Activated CD8-positive, alpha-beta memory T cell treated with anti-CD3 and anti-CD28 coated beads, Interleukin-2, amount 50 U/mL, for 4 hours (primary cell): Measurements from ENCODE around the gene CBY1.
"Not testable (repeated sequence)": the region's sequence is repeated elsewhere in the genome, so short reads cannot be mapped to it uniquely, and the experiment has no call there.

Source experiments
- DNase-seq: peaks from one replicate; pipeline ENCODE4 v3.0.0-alpha.2; 2020

Gene CBY1

DNA sequence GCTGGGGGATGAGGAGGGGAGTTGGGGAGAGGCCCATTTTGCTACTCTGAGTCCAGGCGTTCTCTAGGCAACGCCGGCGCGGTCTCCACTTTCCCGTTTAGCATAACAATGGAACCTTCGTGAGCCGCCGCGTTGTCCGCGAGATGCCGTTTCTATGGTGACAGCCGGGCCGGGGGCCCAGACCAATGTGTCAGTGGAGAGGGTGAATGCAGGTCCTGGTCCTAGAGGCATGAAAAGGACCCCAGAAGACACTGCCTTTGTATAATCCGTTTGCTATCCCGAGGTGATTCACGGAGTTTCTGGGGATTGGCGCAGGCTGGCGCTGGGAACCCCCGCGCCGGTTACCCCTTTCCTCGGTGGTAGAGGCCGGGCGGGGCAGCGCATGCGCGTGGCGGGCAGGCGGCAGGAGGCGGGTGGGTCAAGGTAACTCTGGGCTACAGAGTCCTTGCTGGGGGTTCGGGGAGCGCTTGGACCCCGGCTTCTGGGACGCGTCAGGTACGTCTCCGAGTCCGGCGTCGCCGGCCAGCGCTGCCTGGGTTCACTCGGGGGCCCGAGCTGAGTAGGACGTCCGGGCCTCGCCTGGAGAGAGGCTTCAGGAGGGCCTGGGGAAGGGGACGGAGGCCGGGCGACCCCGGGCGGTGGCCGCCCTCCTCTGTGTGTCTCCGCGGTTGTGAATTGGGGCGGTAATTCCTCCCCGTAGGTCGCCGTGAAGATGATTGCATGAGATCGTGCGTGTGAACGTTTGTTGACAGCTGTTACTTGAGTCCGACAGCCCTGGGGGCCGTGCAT is at the start of gene CBY1, which contains the start of gene FAM227A:
TSS of gene CBY1 (plus strand) at position 383 of the 789 bp plus-strand sequence. CDS start 11,417 bp downstream, outside the sequence.
TSS of gene FAM227A (minus strand) at position 137 of the 789 bp plus-strand sequence. CDS start 6,224 bp downstream, outside the sequence.
- DNase-seq = peak; percentile 80

DNA sequence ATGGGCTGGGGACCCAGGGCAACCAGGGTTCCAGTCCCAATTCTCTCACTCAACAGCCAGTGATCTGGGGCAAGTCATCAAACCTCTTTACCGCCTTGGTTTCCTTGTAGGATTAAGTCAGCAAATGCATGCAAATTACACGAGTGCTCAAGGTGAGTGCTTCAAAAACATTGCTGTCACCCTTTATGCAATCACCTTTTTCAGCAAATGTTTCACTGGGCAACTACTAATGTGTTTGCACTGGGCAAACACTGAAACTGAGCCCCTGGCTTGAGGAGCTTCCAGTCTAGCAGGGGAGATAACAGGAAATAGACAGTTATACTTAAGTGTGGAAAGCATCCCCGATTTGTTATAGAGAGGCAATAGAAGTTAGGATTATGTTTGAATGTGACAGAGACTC is 48.8 kb upstream of the CBY1 start:
- DNase-seq = no peak

DNA sequence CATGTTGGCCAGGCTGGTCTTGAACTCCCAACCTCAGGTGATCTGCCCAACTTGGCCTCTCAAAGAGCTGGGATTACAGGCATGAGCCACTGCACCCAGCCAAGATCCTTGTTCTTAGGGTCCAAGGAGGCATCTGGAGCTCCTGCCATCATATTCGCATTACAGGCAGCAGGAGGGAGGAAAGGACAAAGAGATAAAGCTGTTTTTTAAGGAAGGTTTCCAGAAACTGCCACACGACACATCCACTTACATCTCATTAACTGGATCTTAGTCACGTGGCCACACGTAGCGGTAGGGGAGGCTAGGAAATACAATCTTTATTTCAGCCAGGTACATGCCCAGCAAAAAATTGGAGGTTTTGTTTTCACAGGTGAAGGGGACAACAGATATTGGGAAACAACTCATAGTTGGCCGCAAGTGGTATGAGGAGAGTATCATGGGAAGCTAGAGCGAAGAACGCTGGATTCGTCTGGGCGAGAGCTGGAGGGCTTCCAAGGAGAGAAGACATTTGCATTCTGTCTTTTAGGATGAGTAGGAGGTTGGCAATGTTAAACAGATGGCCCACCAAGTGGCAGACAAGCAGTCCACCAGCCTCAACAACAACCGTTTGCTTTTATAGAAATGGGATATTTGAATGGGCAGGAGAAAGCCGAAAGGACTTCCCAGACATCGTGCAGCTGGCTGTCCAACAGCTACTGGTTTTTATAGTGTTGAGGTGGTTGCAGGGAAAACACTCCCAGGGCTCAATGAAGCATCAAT is 47.3 kb upstream of the CBY1 start:
- DNase-seq = no peak

DNA sequence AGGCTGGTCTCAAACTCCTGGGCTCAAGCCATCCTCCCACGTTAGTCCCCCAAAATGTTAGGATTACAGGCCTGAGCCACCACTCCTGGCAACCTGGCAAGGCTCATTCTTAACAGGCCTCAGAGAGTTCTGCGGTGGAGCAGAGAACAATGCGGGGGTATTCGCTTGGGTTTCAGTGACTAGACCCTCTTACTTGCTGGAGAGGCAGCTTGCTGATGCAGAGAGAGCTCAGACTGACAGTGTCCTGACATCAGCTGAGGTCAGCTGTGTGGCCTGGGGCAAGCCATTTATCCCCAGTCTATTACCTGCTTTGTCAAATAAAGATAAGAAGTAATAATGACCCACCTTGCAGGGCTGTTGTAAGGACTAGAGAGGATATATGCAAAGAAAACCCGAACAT is 46.2 kb upstream of the CBY1 start:
- DNase-seq = no peak

DNA sequence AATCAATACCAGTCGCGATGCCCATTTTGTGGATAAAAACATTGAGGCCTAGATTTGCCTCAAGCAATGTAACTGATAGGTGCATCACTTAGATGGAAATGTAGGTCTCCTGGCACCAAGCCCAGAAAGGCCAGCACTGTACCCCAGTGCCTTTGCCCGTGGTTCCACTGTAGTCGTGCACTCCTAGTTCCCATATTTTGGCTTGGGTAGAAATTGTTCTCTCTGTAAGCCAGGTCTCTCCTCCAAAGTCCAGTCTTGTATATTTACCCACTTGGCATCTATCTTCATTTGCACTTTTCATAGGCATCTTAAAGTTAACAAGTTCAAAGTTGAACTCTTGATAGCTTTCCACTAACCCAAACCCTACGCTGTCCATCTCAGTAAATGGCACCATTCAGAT is 44.9 kb upstream of the CBY1 start:
- no peak for DNase-seq

DNA sequence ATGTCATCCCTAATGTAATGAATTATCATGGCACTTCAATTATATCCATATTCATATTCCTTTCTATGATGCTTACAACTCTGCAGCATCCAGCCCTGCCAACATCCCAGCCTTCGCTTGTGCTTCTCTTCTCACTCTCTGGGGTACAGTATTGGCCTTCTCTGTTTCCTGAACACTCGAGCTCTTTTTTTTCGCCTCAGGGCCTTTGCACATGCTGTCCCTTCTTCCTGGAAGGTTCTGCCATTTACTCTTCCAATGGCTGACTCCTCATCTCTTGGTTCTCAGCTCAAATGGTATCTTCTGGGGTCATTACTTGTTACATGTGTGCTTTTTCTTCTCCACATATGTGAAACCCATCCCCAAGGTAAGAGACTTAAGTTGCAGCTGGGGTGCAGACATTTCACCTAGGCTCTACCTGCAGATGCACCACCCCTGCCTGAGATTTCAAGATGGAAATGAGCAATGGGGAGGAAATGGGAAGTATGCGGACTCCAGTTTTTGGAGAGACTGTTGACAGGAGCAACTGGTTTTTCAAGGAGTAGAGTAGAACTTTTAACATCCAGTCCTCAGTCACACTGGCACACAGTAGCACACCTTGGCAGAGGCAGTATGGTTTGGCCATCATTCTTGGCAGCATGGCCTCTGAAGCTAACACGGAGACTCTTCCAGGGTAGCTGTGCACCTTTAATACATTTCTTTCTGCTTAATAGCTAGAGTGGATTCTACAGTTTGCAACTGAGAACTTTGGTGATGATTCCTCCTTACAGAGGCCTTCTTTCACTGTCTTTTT is 44.0 kb upstream of the CBY1 start:
- no peak for DNase-seq

DNA sequence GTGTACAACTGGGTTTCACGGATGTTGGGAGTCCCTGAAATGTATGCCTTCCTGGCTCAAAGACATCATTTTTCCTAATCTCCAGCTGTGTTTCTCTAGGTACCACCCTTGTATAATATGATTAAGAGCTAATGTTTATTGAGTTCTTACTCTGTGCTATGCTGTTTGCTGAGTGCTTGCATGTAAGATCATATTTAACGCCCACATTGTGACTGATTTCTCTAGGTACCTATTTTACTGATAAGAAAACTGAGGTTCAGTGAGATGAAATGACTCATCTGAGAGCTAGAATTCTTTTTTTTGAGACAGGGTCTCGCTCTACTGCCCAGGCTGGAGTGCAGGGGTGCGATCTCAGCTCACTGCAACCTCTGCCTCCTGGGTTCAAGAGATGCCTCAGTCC is 42.9 kb upstream of the CBY1 start:
- DNase-seq = no peak

DNA sequence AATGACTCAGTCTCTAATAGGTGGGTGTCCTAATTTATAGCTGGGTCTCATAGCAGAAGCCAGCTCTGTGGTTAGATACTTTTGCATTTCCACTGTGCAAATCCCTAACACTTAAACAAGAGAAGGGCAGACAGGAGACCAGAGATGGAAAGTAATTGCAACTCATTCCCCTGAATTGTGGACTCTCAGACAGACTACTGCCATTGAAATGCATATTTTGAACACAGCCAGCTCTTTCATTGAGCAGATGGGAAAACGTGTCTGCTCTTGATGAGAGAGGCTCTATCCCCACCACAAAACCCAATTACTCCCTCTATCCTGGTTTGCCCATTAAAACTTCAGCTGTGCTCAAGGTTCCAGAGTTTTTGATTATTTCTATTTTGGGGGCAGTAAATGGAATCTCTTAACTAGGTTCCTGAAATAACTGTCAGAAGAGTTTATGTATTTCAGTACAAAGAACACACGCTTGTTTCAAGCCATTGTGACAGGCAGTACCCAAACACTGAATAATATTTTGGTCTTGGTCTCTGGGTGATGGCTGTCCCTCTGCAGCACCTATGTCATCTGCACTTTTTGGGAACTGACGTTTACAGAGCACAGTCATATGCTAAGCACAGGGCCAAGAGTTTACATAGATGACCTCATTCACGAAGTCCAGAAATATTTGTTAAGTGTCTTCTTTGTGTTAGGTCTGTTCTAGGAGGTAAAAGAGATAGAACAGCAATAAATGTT is 41.9 kb upstream of the CBY1 start:
- no peak for DNase-seq

DNA sequence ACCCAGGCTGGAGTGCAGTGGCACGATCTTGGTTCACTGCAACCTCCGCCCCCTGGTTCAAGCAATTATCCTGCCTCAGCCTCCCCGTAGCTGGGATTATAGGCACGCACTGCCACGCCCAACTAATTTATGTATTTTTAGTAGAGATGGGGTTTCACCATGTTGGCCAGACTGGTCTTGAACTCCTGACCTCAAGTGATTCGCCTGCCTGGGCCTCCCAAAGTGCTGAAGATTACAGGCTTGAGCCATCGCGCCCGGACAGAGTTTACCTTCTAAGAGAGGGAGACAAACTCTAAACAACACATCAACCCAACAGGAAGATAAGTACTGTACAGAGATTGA is 41.4 kb upstream of the CBY1 start:
- not testable (repeated sequence) for DNase-seq

DNA sequence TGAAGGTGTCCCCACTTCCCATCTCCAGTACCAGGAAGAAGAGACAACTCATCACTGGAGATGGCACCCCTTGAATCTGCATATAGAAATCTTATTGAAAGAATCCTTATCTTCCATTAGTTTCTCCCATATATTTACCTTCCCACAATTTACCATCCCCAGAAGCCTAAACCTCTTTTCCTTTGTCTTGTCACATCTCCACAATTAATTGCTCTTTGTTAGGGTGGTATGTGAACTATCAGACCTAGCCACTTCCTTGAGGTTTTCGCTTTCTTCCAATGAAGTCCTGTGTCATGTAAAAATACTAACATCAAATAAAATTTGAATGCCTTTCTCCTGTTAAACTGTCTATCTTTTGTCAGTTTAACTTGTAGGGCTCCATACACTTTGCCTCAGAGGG is 38.2 kb upstream of the CBY1 start:
- no peak for DNase-seq

DNA sequence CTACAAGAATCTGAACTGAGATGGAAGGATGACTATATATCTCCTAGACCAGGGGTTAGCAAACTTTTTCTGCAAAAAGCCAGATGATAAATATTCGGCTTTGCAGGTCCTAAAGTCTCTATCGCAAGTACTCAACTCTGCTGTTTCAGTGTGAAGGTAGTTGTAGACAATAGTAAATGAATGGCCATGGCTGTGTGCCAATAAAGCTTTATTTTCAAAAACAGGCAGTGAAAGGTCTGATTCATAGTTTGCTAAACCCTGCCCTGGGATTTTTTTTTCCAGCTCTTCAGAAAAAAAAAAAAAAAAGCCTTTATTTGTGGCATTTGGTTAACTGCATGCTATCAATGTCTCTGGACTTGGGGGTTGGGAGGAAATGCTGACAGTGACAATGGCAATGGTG is 37.8 kb upstream of the CBY1 start:
- DNase-seq = no peak

DNA sequence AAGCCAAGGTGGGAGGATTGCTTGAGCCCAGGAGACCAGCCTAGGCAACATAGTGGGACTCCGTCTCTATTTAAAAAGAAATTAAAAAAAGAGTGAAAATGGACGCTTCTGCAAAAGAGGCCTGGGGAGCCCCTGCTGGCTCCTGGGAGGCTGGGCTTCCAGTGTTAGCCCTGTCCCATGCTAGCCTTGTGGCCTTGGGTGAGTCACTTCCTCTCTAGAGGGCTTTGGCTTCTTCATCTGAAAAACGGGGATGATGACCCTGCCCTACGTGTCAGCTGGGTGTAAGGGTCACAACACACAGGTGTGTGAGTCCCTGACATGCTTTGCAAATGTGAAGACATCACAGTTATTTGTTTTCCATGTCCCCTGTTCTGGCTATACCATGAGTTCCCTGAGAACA is 33.1 kb upstream of the CBY1 start:
- DNase-seq = no peak

DNA sequence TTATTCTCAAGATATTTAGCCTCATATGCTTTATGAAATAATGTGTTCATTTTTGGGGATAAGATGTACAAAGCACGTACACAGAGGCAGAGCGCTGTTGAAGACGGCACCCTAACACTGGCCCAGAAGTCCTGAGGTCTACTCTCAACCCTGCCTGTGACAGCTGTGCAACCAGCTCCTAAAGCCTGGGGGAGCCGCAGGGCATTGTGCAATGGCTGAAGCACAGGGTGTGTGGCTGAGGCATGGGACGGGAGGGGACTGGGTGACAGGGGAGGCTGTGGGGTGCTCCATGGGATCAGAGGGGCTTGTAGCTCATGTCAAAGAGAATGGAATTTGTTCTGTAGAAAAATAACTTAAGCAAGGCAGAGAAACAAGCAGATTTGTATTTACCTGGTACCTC is 28.0 kb upstream of the CBY1 start:
- DNase-seq = no peak

DNA sequence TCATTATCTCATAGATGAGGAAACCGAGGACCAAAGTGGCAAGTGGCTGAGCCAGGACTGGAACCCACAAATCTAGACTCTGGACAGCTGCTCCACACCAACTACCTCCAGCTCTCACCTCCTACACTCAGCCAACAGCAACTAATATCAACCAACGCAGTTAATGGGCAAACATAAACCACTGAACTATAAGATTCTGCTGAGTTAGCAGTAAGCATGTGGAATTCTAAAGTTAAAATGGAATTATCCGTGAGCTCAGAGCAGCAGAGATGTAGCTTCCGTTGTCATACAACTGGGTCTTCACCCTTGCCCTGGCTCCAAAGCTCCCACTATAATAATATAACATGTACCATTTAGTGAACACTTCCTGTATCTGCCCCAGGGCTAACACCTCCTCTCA is 27.3 kb upstream of the CBY1 start:
- no peak for DNase-seq

DNA sequence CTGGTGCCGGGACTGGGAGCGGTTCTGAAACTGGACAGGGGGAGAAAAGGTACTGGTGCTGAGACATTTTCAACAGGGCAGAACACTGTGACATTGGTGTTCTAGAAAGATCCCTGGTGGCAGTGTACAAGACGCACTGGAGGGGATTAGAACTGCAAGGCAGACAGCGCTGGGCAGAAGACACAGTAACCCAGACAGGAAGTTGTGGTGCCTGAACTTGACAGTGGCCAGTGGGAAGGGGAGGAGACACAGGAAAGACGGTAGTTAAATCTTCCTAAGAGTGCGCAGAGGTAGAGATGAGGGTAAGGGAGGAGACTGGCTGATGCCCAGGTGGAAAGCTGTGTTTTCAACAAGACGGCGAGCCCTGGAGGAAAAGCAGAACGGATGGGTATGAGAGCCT is 24.7 kb upstream of the CBY1 start:
- DNase-seq = no peak

DNA sequence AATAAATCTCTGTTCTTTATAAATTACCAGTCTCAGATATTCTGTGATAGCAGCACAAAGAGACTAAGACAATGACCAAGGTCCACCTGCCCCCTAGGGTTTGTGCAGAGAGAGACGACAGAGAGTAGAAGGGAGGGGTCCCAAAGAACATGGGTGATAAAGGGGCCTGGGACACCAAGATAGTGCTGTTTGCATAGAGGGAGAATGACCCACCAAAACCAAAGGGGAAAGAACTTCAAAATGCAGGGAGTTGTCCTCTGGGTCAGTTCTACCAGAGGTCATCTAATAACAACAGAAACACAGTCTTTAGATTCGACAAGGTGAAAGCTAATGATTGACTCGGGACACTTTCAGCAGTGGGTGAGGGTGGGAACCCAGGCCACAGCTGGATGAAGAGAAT is 23.9 kb upstream of the CBY1 start:
- DNase-seq = no peak

DNA sequence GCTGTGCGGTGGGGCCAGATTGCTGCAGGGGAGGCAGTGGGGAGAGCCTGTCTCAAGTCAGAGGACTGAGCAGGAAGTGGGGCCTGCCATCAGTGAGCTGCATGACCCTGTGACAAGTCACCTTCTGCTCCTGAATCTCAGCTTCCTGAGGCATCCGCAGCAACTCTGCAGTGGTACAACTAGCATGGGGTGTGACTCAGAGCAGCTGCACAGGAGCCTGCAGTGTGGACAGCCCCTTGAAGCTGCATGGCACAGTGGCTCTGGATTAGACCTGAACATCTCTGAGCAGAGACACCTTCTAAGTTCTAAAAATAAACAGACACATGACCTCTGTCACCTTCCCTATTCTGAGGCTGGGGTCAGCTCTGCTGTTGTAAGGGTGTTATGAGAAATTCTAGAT is 18.2 kb upstream of the CBY1 start:
- no peak for DNase-seq

DNA sequence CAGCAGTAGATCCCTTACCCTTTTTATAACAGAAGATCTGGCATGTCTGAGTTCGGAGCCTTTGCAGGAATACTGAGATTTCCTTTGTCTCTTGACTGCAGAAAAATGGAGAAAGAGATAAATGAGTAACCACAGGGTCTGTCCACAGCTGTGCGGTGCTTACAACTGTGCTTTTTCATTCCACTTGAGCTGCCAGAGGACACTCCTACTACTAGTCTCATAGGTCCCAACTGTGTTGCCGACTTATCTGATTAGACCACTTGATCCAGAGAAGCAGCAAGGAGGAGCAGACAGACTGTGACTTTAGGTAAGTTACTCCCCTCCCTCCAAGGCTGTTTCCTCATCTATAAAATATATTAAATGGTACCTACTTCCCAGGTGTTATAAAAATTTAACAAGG is 17.7 kb upstream of the CBY1 start:
- DNase-seq = no peak

DNA sequence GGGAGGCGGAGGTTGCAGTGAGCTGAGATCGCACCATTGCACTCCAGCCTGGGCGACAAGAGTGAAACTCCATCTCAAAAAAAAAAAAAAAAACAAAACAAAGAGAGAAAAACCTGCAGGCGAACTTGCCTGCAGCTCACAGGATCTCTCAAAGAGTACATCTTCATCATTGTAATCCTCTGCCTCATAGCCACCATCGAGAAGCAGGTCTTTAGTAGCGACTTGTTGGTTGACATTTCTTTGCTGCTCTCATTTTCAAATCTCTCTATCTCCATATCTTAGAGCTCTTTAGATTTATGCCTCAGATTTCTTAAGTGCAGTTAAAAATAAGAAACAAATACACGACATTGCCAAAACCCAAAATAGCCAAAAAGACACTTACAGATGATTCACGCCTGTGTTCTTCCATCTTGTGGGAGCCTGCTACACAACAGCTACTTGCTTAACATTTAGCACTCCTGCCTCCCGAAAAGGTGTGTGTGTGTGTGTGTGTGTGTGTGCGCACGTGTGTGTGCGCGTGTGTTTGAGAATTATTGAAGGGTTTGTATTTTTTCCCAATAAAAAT is 14.9 kb upstream of the CBY1 start:
- no peak for DNase-seq

DNA sequence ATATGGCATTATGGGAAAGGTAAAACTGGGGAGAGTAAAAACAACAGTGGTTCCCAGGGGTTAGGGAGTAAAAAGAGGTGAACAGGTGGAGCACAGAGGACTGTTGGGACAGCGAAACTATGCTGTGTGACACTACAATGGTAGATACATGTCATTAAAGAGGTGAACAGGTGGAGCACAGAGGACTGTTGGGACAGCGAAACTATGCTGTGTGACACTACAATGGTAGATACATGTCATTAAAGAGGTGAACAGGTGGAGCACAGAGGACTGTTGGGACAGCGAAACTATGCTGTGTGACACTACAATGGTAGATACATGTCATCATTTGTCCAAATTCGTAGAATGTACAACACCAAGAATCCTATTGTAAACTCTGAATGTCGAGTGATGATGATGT is 12.2 kb upstream of the CBY1 start:
- DNase-seq = not testable (repeated sequence)

DNA sequence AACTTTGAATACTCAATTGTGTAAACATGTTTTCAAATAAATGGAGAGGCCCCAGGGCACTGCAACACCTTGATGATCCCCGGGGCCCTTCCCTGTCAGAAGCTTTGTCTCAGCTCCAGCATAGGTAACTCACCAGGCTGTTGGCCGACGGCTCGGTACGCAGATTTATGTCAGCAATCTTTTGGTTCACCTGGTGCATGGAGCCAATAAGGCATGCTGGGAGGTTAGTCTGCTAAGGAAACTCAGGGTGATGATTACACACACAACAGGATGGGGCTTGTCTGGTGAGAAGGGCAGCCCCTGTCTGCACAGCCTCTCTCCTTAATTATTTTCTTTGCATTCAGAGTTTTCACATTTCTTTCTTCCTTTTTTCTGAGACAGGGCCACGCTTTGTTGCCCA is 11.0 kb upstream of the CBY1 start:
- no peak for DNase-seq

DNA sequence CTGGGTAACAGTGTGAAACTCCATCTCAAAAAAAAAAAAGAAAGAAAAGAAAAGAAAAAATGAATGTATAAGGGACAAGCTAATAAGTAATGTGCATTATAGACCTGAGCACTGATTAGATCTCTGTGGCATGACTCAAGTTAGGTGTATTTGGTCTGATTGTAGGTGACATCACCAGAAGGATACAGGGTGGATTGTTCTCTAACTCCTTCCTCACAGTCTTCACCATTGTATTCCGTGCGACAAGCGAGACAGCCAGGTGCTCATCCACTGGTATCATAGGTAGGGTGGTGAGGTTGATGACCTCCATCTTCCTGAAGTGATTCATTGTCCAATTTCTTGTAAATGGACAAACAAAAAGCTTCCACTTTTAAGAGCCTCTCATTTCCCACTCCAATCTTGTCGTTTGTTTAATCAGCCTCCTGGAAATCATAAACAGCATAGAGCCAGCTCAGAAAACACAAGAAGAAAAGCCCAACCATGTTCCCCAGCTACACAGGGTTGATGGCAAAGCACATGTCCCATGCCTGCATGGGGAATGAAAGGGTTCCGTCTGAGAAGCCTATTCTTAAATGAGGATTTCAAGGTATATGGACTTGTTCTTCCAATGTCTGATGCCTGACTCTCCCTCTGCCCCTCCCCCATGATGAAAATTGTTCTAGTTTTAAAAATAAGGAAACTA is 6.5 kb upstream of the CBY1 start:
- DNase-seq = no peak
